GM19324 (cell line): ENCODE data around the gene INPP4B.
A peak's percentile ranks its signal among the peaks of the same experiment; 100 is the strongest.

Experiments used
- ATAC-seq: cut with Tn5 transposase; IDR thresholded peaks from one replicate; pipeline ENCODE4 v1.9.1; 2021; ENCODE audit warnings: mild to moderate bottlenecking, moderate library complexity; ENCODE audit not compliant: unreplicated experiment, low FRiP score

Gene INPP4B

GRCh38 chr4:142596121-142596520 lies 250.0 kb downstream of the INPP4B start:
- ATAC-seq = no peak

GRCh38 chr4:142595222-142595871 lies 250.8 kb downstream of the INPP4B start:
- ATAC-seq = no peak

- no peak for ATAC-seq
Measured at GRCh38 chr4:142585411-142585810, 260.7 kb downstream of the INPP4B start.

- no peak for ATAC-seq
Measured at GRCh38 chr4:142583708-142584107, 262.4 kb downstream of the INPP4B start.

GRCh38 chr4:142582340-142582739 lies 263.8 kb downstream of the INPP4B start:
- no peak for ATAC-seq

GRCh38 chr4:142581881-142582280 lies 264.2 kb downstream of the INPP4B start:
- no peak for ATAC-seq

GRCh38 chr4:142579443-142579842 lies 266.7 kb downstream of the INPP4B start:
- ATAC-seq = no peak

- peak; percentile 74 for ATAC-seq
Measured at GRCh38 chr4:142574306-142574705, 271.8 kb downstream of the INPP4B start.

- ATAC-seq = no peak
Measured at GRCh38 chr4:142572071-142572470, 274.0 kb downstream of the INPP4B start.

- ATAC-seq = peak; percentile 59
Measured at GRCh38 chr4:142567620-142568451, 278.3 kb downstream of the INPP4B start.

- peak; percentile 34 for ATAC-seq
Measured at GRCh38 chr4:142567199-142567598, 278.9 kb downstream of the INPP4B start.

- no peak for ATAC-seq
Measured at GRCh38 chr4:142566777-142567176, 279.3 kb downstream of the INPP4B start.

GRCh38 chr4:142566243-142566642 lies 279.9 kb downstream of the INPP4B start:
- no peak for ATAC-seq

- ATAC-seq = no peak
Measured at GRCh38 chr4:142565771-142566170, 280.3 kb downstream of the INPP4B start.

GRCh38 chr4:142563682-142564291 lies 282.3 kb downstream of the INPP4B start:
- ATAC-seq = peak; percentile 57

- ATAC-seq = no peak
Measured at GRCh38 chr4:142559986-142560385, 286.1 kb downstream of the INPP4B start.

GRCh38 chr4:142558851-142559250 lies 287.2 kb downstream of the INPP4B start:
- no peak for ATAC-seq

GRCh38 chr4:142557239-142557801 lies 288.8 kb downstream of the INPP4B start:
- ATAC-seq = no peak

GRCh38 chr4:142556570-142557238 lies 289.4 kb downstream of the INPP4B start:
- ATAC-seq = no peak

GRCh38 chr4:142556048-142556447 lies 290.1 kb downstream of the INPP4B start:
- ATAC-seq = no peak

- no peak for ATAC-seq
Measured at GRCh38 chr4:142554412-142554811, 291.7 kb downstream of the INPP4B start.
